K562 (cell line): ENCODE measurements around the gene CYTH1. TPM values are rescaled to one million over a fixed set of nuclear protein-coding genes. Genes with fewer than 3 reads are reported as not detected.

Experiments used
- ATAC-seq: fragments of 200-7000 bp; cut with Tn5 transposase; 3 replicates; pipeline ENCODE4 v1.9.1; 2020; ENCODE audit warnings: moderate library complexity
- BruUV-seq: library from RNA; stranded (reverse); fragments of 400-500 nt; replicated peaks from 2 replicates; lab custom pipeline; 2021; lab: Mats Ljungman, UMichigan
- CTCF ChIA-PET: fragments of 300-600 bp; formaldehyde crosslinking; extraction: SDS; loops from one replicate; lab custom pipeline; 2021; ENCODE audit warnings: low intra/inter-chr PET ratio; lab: Yijun Ruan, JAX
- POLR2A ChIA-PET: fragments of 300-600, 350-650 bp; sonication (Branson Sonifier 250); formaldehyde crosslinking; extraction: SDS; loops from one replicate; lab custom pipeline; 2021; ENCODE audit warnings: antibody characterized with exemption, inconsistent platforms; lab: Yijun Ruan, JAX
- DNase-seq, 4 experiments: peaks; one replicate each; pipeline versions ENCODE4 v3.0.0 to v3.0.0-alpha.2; 2011 to 2018; ENCODE audit warnings: low spot score in 3 of 4, mixed read lengths in 3 of 4; ENCODE audit errors: extremely low read depth in 1 of 4
- FAIRE-seq: peaks from 2 replicates; lab custom pipeline; 2011; peaks lifted over from hg19 to GRCh38; lab: Jason Lieb, UNC
- H2AFZ ChIP-seq: 2 replicates; pipeline ENCODE4 v1.6.0; 2011; ENCODE audit warnings: low read depth, low read length, control low read depth, inconsistent platforms
- H3K27ac ChIP-seq: fragments of 200-600 bp; 3 replicates; pipeline ENCODE4 v1.8.0; 2011; ENCODE audit warnings: low read depth, mild to moderate bottlenecking, control low read depth, inconsistent platforms, low read length, moderate library complexity, mixed read lengths; ENCODE audit errors: extremely low read depth
- H3K27me3 ChIP-seq, 2 experiments: fragments of 300-600 bp in 1 of 2; 2 replicates in 1 of 2; 3 replicates in 1 of 2; pipeline versions ENCODE4 v1.6.0 to v1.8.0; 2011; ENCODE audit warnings: inconsistent platforms in 2 of 2, low read length in 2 of 2, mild to moderate bottlenecking in 1 of 2, mixed read lengths in 1 of 2, moderate library complexity in 1 of 2; ENCODE audit not compliant: control insufficient read depth in 2 of 2, insufficient read depth in 2 of 2
- H3K36me3 ChIP-seq: fragments of 300-600 bp; 3 replicates; pipeline ENCODE4 v1.8.0; 2011; ENCODE audit warnings: mild to moderate bottlenecking, low read length, inconsistent platforms; ENCODE audit not compliant: control insufficient read depth, insufficient read depth
- H3K4me1 ChIP-seq, 2 experiments: fragments of 200-600 bp in 1 of 2; replicated peaks in 1 of 2; 2 replicates in 1 of 2; 3 replicates in 1 of 2; pipeline versions ENCODE4 v1.5.1 to v1.8.0; 2011; ENCODE audit warnings: inconsistent platforms in 2 of 2, low read length in 2 of 2, mild to moderate bottlenecking in 1 of 2, mixed read lengths in 1 of 2, moderate library complexity in 1 of 2; ENCODE audit not compliant: control insufficient read depth in 2 of 2, insufficient read depth in 2 of 2
- H3K4me2 ChIP-seq: 2 replicates; pipeline ENCODE4 v1.6.1; 2011; ENCODE audit warnings: low read length, control low read depth, inconsistent platforms, mixed read lengths; ENCODE audit not compliant: insufficient read depth
- H3K4me3 ChIP-seq: fragments of 200-600 bp; sonication (generic), shearing (Covaris generic); 2 replicates; pipeline ENCODE4 v1.5.1; 2016; ENCODE audit warnings: control low read depth, inconsistent platforms
- H3K79me2 ChIP-seq: fragments of 200-600 bp; 3 replicates; pipeline ENCODE4 v1.8.0; 2011; ENCODE audit warnings: low read length, inconsistent platforms; ENCODE audit not compliant: control insufficient read depth, insufficient read depth
- H3K9ac ChIP-seq, 2 experiments: 2 replicates each; pipeline versions ENCODE4 v1.6.0 to v1.6.1; 2011; ENCODE audit warnings: low read depth in 2 of 2, low read length in 2 of 2, control low read depth in 1 of 2, inconsistent platforms in 1 of 2, mild to moderate bottlenecking in 1 of 2, mixed read lengths in 1 of 2; ENCODE audit not compliant: insufficient read depth in 1 of 2
- H3K9me1 ChIP-seq: one replicate; pipeline ENCODE4 v1.6.0; 2011; ENCODE audit warnings: inconsistent platforms, mild to moderate bottlenecking, low read length, moderate library complexity; ENCODE audit not compliant: control insufficient read depth, insufficient read depth
- H3K9me3 ChIP-seq: replicated peaks from 2 replicates; pipeline ENCODE4 v1.5.1; 2011; ENCODE audit warnings: low read depth, low read length, inconsistent platforms; ENCODE audit not compliant: control insufficient read depth, insufficient read depth
- H4K20me1 ChIP-seq: replicated peaks from 2 replicates; pipeline ENCODE4 v1.6.1; 2011; ENCODE audit warnings: low read length, inconsistent platforms, mixed read lengths; ENCODE audit not compliant: control insufficient read depth, insufficient read depth
- ATF1 ChIP-seq, 2 experiments: fragments of 450-650 bp in 1 of 2; IDR thresholded peaks; 2 replicates each; pipeline ENCODE4 v1.6.1; 2016; ENCODE audit warnings: missing compliant biosample characterization in 1 of 2, missing genetic modification characterization in 1 of 2
- CHD1 ChIP-seq: fragments of 200-600 bp; sonication (generic); IDR thresholded peaks from one replicate; pipeline ENCODE4 v1.6.1; 2012; ENCODE audit warnings: mild to moderate bottlenecking, moderate library complexity, low read length, inconsistent platforms
- FOS ChIP-seq: IDR thresholded peaks from 3 replicates; pipeline ENCODE4 v1.6.1; 2011; ENCODE audit not compliant: insufficient read length; ENCODE audit errors: extremely low read depth
- GABPB2 ChIP-seq: fragments of 250-450 bp; sonication (Bioruptor Pico); conservative IDR thresholded peaks from 2 replicates; pipeline ENCODE4 v1.5.1; 2021; ENCODE audit warnings: mild to moderate bottlenecking
- HMGN3 ChIP-seq: IDR thresholded peaks from 2 replicates; pipeline ENCODE4 v1.6.1; 2011; ENCODE audit warnings: borderline replicate concordance, low read depth, mild to moderate bottlenecking, mixed read lengths, low read length; ENCODE audit not compliant: insufficient read length; ENCODE audit errors: extremely low read depth
- PHTF2 ChIP-seq: fragments of 250-450 bp; sonication (Bioruptor Pico); IDR thresholded peaks from 2 replicates; pipeline ENCODE4 v1.5.0; 2021; ENCODE audit warnings: mild to moderate bottlenecking
- SAFB2 ChIP-seq: fragments of 200-400 bp; formaldehyde crosslinking; IDR thresholded peaks from 2 replicates; pipeline ENCODE4 v1.6.1; 2018; ENCODE audit warnings: borderline replicate concordance, low read length, low read depth, moderate library complexity; ENCODE audit not compliant: severe bottlenecking
- SLC30A9 ChIP-seq: fragments of 250-450 bp; sonication (Bioruptor Pico); IDR thresholded peaks from 2 replicates; pipeline ENCODE4 v1.8.0; 2022; ENCODE audit warnings: mild to moderate bottlenecking, moderate library complexity
- SRSF3 ChIP-seq: fragments of 200-400 bp; formaldehyde crosslinking; IDR thresholded peaks from 2 replicates; pipeline ENCODE4 v1.6.1; 2016; ENCODE audit warnings: mild to moderate bottlenecking, low read length, moderate library complexity; ENCODE audit not compliant: insufficient read depth
- ZNF175 ChIP-seq: fragments of 200-800 bp; sonication (Bioruptor generic); IDR thresholded peaks from 2 replicates; pipeline ENCODE4 v1.6.1; 2016; ENCODE audit warnings: low read depth, mild to moderate bottlenecking, missing genetic modification characterization, missing compliant biosample characterization
- ZNF561 ChIP-seq: fragments of 450-650 bp; formaldehyde crosslinking; conservative IDR thresholded peaks from 2 replicates; pipeline ENCODE4 v1.4.0; 2020; ENCODE audit warnings: mild to moderate bottlenecking, moderate library complexity
- WGBS: fragments of 100-300 bp; shearing (Covaris generic); methylation state at CpG from one replicate; pipeline ENCODE4 v1.1.6; 2016; ENCODE audit warnings: low coverage, mixed read lengths; ENCODE audit not compliant: insufficient coverage; ENCODE audit errors: missing lambda C conversion rate; 5-methylcytosine and 5-hydroxymethylcytosine counted together
- in situ Hi-C: fragments of 300-500 bp; cut with MboI; formaldehyde crosslinking; loops from 4 replicates; pipeline ENCODE4 v1.15.0; 2018; ENCODE audit warnings: inconsistent platforms, mixed read lengths
- intact Hi-C: fragments of 100-400 bp; cut with micrococcal nuclease; formaldehyde crosslinking; loops from 2 replicates; pipeline ENCODE4 v1.14.2; 2022
- polyA plus RNA-seq, 8 experiments: library from polyadenylated mRNA; depleted of rRNA in 4 of 8; stranded (reverse) in 5 of 8; unstranded in 3 of 8; fragments of >200 nt; fragmentation: Nextera tagmentation in 2 of 8; fragmentation: Illumina TruSeq in 1 of 8; extraction: Ambion mirVana in 2 of 8; extraction: Trizol in 1 of 8; gene quantifications; 2 replicates each; pipeline versions ENCODE4 v1.2.1 to v1.2.3, GENCODE V29; 2011 to 2014; ENCODE audit warnings: inconsistent platforms in 1 of 8, missing spikeins in 1 of 8
- total RNA-seq, 7 experiments: library from RNA; depleted of rRNA in 6 of 7; stranded (reverse); fragments of >200 nt in 6 of 7; fragmentation: Illumina TruSeq in 2 of 7; extraction: Trizol in 2 of 7; gene quantifications; 2 replicates each; pipeline versions ENCODE4 v1.2.1 to v1.2.3, GENCODE V29; 2011 to 2021; ENCODE audit warnings: low replicate concordance in 1 of 7

The CYTH1 gene
- total and polyA plus RNA-seq, 9 of the 15 experiments (the other 6 are each of a cell fraction or from before 2014, with no cell fraction given): 0.52 to 27.7 (median 16.8) TPM

DNA sequence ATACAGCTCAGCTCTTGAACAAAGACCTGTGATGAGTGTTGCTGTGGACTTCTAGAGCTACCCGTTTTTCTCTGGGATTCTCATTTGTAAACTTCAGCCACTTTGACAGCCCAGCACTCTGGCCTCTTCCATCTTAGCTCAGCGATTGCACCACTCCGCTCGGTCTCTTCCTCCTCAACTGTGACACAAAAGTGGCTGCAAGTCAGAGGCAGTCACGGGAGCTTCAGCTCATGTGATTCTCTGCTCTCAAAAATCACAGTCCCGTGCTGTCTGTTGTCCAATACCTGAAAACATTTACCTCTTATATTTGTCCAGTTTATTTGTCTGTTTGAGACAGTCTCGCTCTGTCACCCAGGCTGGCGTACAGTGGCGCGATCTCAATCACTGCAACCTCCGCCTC lies 129.2 kb downstream of the CYTH1 start (continued):
- no peak for TF ChIP-seq FOS

DNA sequence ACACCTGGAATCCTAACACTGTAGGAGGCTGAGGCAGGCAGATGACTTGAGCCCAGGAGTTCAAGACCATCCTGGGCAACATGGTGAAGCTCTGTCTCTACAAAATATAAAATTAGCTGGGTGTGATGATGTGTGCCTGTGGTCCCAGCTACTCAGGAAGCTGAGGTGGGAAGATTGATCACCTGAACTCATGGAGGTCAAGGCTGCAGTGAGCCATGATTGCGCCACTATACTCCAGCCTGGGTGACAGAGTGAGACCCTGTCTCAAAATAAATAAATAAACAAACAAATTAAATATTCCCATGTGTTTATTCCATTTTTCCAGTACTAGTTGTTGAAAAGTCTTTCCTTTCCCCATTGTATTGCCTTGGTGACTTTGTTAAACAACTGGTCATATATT lies 130.0 kb downstream of the CYTH1 start:
- no peaks in the 10 kb centered on the region for H3K79me2 ChIP-seq
- 0% methylated on average over 1 of the region's 1 CpG for WGBS
- DNase-seq (no peak), FAIRE-seq (no peak), ATAC-seq (no peak)
- BruUV-seq: no TSS peak
- H2AFZ ChIP-seq: no peak overlapping the region
- no peaks in the 10 kb centered on the region; a peak in 1 of 5 replicates for H3K4me1 ChIP-seq
- H3K4me3 ChIP-seq: no peak overlapping the region
- H4K20me1 ChIP-seq: peaks cover 3% of the 10 kb centered on the region; the same call in 1 of the 2 replicates
- no peak overlapping the region for H3K27ac ChIP-seq
- CTCF ChIA-PET: no interaction called here
- peaks cover 34 to 60% of the 10 kb centered on the region in 2 experiments for H3K27me3 ChIP-seq
- TF ChIP-seq SLC30A9 (CRISPR knock-in tag) (no peak), ZNF561 (CRISPR knock-in tag) (no peak)
- TF ChIP-seq, all 486 proteins: peak for 0
- peaks cover 3% of the 10 kb centered on the region; the same call in 1 of the 2 replicates for H3K9me3 ChIP-seq
- POLR2A ChIA-PET: interaction anchor here (0.7 kb wide), 1 partner anchor 56 kb away, joined by 4 read pairs; no protein-coding TSS in a partner anchor
- intact Hi-C loops: no loop called here
- no peak overlapping the region for H3K9ac ChIP-seq
- no peaks in the 10 kb centered on the region for H3K9me1 ChIP-seq
- no peaks in the 10 kb centered on the region for H3K36me3 ChIP-seq
- no peak overlapping the region for H3K4me2 ChIP-seq
- in situ Hi-C loops: no loop called here

DNA sequence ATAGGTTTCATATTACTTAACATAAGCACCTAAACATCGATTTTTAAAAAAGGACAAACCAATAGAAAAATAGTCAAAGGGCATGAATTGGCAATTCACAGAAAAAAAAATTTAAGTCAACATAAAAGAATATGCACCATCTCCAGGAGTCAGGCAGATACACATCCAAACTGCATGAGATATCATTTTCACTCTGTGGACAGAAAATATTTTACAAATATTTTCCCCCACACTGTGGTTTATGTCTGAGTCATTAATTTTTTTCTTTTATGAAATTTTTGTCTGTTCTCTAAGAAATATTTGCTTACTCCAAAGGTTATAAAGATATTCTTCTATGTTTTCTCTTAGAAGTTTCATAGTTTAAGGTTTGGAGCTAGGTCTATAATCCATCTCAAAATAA lies 130.5 kb downstream of the CYTH1 start:
- WGBS: 0% methylated on average over 1 of the region's 1 CpG
- in situ Hi-C loops: no loop called here
- POLR2A ChIA-PET: interaction anchor here (0.7 kb wide), 1 partner anchor 57 kb away, joined by 4 read pairs; no protein-coding TSS in a partner anchor

More for the DNA sequence above, 130.5 kb downstream of the CYTH1 start:
- ATAC-seq (no peak), DNase-seq (no peak), FAIRE-seq (no peak)
- peaks cover 3% of the 10 kb centered on the region; the same call in 1 of the 2 replicates for H3K9me3 ChIP-seq
- H3K4me1 ChIP-seq: no peaks in the 10 kb centered on the region
- H3K27me3 ChIP-seq: peaks cover 34 to 64% of the 10 kb centered on the region in 2 experiments
- no peaks in the 10 kb centered on the region for H3K9me1 ChIP-seq
- intact Hi-C loops: no loop called here
- H3K27ac ChIP-seq: no peak overlapping the region
- H4K20me1 ChIP-seq: peaks cover 3% of the 10 kb centered on the region; the same call in 1 of the 2 replicates
- H3K9ac ChIP-seq: no peak overlapping the region
- H3K4me2 ChIP-seq: no peak overlapping the region
- no peaks in the 10 kb centered on the region for H3K79me2 ChIP-seq
- CTCF ChIA-PET: no interaction called here
- no TSS peak for BruUV-seq
- H3K4me3 ChIP-seq: no peak overlapping the region
- no peak overlapping the region for H2AFZ ChIP-seq
- TF ChIP-seq SRSF3: no peak
- TF ChIP-seq ATF1 (CRISPR knock-in tag; IDR thresholded peaks at IDR 0.05): no peak
- TF ChIP-seq ATF1 (tag; IDR thresholded peaks at IDR 0.05): no peak
- TF ChIP-seq SAFB2: no peak
- TF ChIP-seq ZNF175 (CRISPR knock-in tag): no peak
- no peak for TF ChIP-seq PHTF2
- no peak for TF ChIP-seq CHD1
- TF ChIP-seq GABPB2 (CRISPR knock-in tag): no peak
- TF ChIP-seq HMGN3: no peak
- TF ChIP-seq, all 486 proteins: peak for 0
- H3K36me3 ChIP-seq: no peaks in the 10 kb centered on the region
